ENCODE measurements around the gene IQUB.
A peak's percentile ranks its signal among the peaks of the same experiment; 100 is the strongest.
"Not testable (repeated sequence)": the region's sequence is repeated elsewhere in the genome, so short reads cannot be mapped to it uniquely, and the experiment has no call there.

Gene IQUB

GRCh38 chr7:123534383-123535260 is at the start of gene IQUB:
IQUB (minus strand) TSS chr7:123534595; CDS start chr7:123512340, 22,255 bp downstream.
- DNase-seq: peak; percentile 97 to 99

- no peak for DNase-seq
These were observed 49.4 kb upstream of the IQUB start for GRCh38 chr7:123583821-123584220.

- no peak for DNase-seq
These were observed 46.7 kb upstream of the IQUB start for GRCh38 chr7:123581162-123581459.

- peak; percentile 40 to 74 for DNase-seq
These were observed 46.2 kb upstream of the IQUB start for GRCh38 chr7:123580406-123581161.

GRCh38 chr7:123579416-123579815 is 45.0 kb upstream of the IQUB start:
- DNase-seq: no peak

GRCh38 chr7:123573896-123574467 is 39.6 kb upstream of the IQUB start:
- no peak for DNase-seq

GRCh38 chr7:123573341-123573740 is 38.9 kb upstream of the IQUB start:
- DNase-seq: no peak

- no peak for DNase-seq
These were observed 37.3 kb upstream of the IQUB start for GRCh38 chr7:123571684-123572083.

- DNase-seq: no peak
These were observed 36.8 kb upstream of the IQUB start for GRCh38 chr7:123571187-123571586.

GRCh38 chr7:123570390-123571182 is 36.2 kb upstream of the IQUB start:
- peak in 1 of 2 experiments; percentile 19 for DNase-seq

GRCh38 chr7:123569352-123570010 is 35.1 kb upstream of the IQUB start:
- no peak for DNase-seq

GRCh38 chr7:123562121-123562520 is 27.7 kb upstream of the IQUB start:
- no peak for DNase-seq

- DNase-seq: no peak
These were observed 24.0 kb upstream of the IQUB start for GRCh38 chr7:123558289-123558874.

GRCh38 chr7:123557398-123558288 is 23.2 kb upstream of the IQUB start, which contains the start of gene NDUFA5:
NDUFA5 (minus strand) TSS chr7:123557818; CDS start chr7:123557795, 23 bp downstream.
- peak; percentile 99 to 100 for DNase-seq

- no peak for DNase-seq
These were observed 22.6 kb upstream of the IQUB start for GRCh38 chr7:123557016-123557397.

GRCh38 chr7:123555484-123555883 is 21.1 kb upstream of the IQUB start:
- DNase-seq: no peak

GRCh38 chr7:123553159-123553558 is 18.8 kb upstream of the IQUB start:
- no peak for DNase-seq

- DNase-seq: no peak
These were observed 18.2 kb upstream of the IQUB start for GRCh38 chr7:123552641-123553040.

GRCh38 chr7:123552134-123552533 is 17.7 kb upstream of the IQUB start:
- not testable (repeated sequence) for DNase-seq

- DNase-seq: no peak
These were observed 14.0 kb upstream of the IQUB start for GRCh38 chr7:123548406-123548805.

- DNase-seq: no peak
These were observed 5.5 kb upstream of the IQUB start for GRCh38 chr7:123539871-123540270.
